GM12874 (cell line): ENCODE measurements around the gene ADGRG6.

Source experiments
- CTCF ChIP-seq: IDR thresholded peaks from 2 replicates; pipeline ENCODE4 v1.5.1; 2011; ENCODE audit warnings: low read depth, mild to moderate bottlenecking, control low read depth, low read length, moderate library complexity; ENCODE audit not compliant: insufficient read depth

ADGRG6 gene

DNA sequence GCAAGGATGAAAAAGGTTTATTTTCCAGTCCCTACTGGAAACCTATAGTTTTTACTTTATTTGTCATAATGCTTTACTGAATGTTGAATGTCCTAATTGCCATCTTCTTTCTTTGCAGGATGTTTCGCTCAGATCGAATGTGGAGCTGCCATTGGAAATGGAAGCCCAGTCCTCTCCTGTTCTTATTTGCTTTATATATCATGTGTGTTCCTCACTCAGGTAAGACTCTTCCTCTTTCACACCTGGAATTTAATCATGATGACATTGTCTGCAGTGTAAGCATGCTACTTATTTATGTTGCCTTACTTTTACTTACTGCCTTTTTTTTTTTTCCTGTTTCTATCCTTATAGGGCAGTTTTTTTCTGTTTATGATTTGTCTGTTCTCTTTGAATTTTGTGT lies 7.6 kb downstream of the ADGRG6 start:
- no peak for TF ChIP-seq CTCF

GRCh38 chr6:142313284-142313683 lies 11.5 kb downstream of the ADGRG6 start:
- no peak for TF ChIP-seq CTCF

- TF ChIP-seq CTCF, result no peak
These were observed 15.1 kb downstream of the ADGRG6 start for GRCh38 chr6:142316791-142317368.

DNA sequence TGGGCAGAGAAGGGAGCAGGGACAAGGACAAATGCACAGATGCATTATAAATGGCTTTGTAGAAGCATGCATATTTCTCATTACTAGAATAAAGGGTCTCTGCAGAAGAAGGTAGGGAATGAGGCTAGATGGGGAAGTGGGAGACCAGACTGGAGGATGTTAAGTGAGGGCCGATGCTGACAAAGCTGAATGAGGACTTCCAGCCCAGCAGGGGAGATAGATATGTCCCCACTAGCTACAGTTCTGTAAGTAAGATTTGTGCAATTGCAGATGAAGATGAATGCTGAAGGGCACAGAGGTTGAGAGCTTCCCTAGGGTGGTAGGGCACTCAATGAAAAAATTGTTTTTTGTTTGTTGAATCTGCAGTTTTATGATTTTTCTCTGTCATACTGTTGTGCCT lies 16.9 kb downstream of the ADGRG6 start:
- no peak for TF ChIP-seq CTCF

DNA sequence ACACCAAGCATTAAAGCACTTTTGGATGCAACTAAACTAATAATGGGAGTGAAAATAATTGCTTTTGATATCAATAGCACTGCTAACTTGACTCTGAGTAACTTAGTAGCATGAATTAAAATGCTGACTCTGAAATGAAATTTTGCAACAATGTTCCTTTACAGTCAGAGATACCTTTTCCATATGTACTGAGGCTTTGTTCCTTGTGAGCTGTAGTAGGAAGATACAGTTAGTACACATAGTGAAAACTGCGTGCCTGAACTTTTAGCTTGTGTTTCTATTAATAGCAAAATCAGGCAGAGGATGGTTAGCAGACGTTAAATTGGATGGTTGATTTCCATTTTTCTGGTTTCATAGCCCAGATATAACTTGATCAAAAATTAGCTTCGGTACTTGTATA lies 18.6 kb downstream of the ADGRG6 start:
- no peak for TF ChIP-seq CTCF

DNA sequence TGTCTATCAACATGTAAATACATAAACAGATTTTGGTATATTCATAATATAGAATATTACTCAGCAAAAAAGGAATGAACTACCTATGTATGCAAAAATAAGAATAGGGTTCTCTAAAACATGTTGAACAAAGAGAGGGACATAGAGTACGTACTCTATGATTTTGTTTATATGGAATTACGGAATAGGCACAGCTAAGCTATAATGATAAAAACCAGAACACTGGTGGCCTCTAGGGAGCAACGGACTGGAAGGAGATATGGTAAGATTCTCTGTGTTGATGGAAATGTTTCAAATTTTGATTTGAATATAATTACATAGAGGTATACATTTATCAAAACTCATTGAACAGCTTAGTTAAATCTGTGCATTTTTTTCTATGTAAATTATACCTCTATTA lies 19.6 kb downstream of the ADGRG6 start:
- no peak for TF ChIP-seq CTCF

- TF ChIP-seq CTCF, result no peak
These were observed 20.3 kb downstream of the ADGRG6 start for GRCh38 chr6:142322066-142322465.
